ENCODE measurements around the gene MYH15. TPM values are rescaled to one million over a fixed set of nuclear protein-coding genes. Genes with fewer than 3 reads are reported as not detected.

The MYH15 gene
- total and polyA plus RNA-seq, 10 of the 15 experiments (the other 5 are each of a cell fraction or from before 2014, with no cell fraction given) = 0.05 to 0.27 (median 0.09) TPM; not detected in 1

DNA sequence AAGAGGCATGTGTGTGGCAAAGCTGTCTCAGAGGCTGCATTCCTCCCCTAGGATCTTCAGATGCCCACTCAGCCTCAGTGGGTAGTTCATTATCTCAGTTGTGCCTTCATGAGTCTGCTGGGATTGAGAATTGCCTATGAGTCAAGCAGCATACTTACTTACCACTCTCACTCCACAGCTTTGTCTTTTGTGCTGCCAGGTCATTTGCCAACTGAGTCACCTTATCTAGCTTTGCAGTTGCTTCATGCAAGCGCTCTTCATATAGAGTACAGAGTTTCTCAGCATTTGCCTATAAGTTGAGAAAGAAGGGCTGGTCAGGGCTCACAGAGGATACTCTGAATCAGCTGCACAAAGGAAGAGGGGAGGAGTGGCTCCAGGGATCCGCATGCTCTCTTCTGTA lies 89.5 kb downstream of the MYH15 start:
- TF ChIP-seq YBX1 (IDR thresholded peaks at IDR 0.05) = no peak
- no peak for DNase-seq (ENCODE audit: low read depth, low spot score)
- Histone ChIP-seq H2AFZ (ENCODE audit: control insufficient read depth, low read depth, low read length) (no peak overlapping the region), H3K36me3 (ENCODE audit: control insufficient read depth in 2 of 2, insufficient read depth in 2 of 2, low read length in 1 of 2) (no peaks in the 10 kb centered on the region), H3K4me3 (no peak overlapping the region), H3K79me2 (ENCODE audit: control insufficient read depth, insufficient read depth, low read length) (no peaks in the 10 kb centered on the region), H3K9me3 (replicated peaks; ENCODE audit: control insufficient read depth, insufficient read depth, low read length) (no peaks in the 10 kb centered on the region), H3K9ac (ENCODE audit: control insufficient read depth, insufficient read depth, low read length) (no peak overlapping the region), H3K4me2 (ENCODE audit: control insufficient read depth, insufficient read depth) (no peak overlapping the region), H3K4me1 (ENCODE audit: control insufficient read depth, insufficient read depth, low read length) (no peaks in the 10 kb centered on the region), H4K20me1 (ENCODE audit: control insufficient read depth, insufficient read depth) (no peaks in the 10 kb centered on the region), H3K27me3 (replicated peaks in 1 of 2; ENCODE audit: control insufficient read depth in 2 of 2, insufficient read depth in 2 of 2, low read length in 1 of 2) (no peaks in the 10 kb centered on the region), H3K27ac (ENCODE audit: control insufficient read depth, insufficient read depth) (no peak overlapping the region)
- RAD21 ChIA-PET (ENCODE audit: unreplicated experiment) = no interaction called here
- in situ Hi-C loops (cut with MboI) (no loop called here), intact Hi-C loops (cut with micrococcal nuclease; ENCODE audit: unreplicated experiment) (no loop called here)
- WGBS (ENCODE audit: insufficient coverage, insufficient replicate concordance, low lambda C conversion rate, missing lambda C conversion rate) = 100% methylated on average over 2 of the region's 2 CpGs
- ATAC-seq = no peak
- CTCF ChIA-PET = no interaction called here
- BruUV-seq (replicated peaks) = no TSS peak
- SMC1A ChIA-PET (ENCODE audit: uncharacterized antibody, unreplicated experiment) = interaction anchor here (1.0 kb wide), 1 partner anchor 10 kb away, joined by 3 read pairs; no protein-coding TSS in a partner anchor
- no peak for FAIRE-seq
- POLR2A ChIA-PET = no interaction called here

DNA sequence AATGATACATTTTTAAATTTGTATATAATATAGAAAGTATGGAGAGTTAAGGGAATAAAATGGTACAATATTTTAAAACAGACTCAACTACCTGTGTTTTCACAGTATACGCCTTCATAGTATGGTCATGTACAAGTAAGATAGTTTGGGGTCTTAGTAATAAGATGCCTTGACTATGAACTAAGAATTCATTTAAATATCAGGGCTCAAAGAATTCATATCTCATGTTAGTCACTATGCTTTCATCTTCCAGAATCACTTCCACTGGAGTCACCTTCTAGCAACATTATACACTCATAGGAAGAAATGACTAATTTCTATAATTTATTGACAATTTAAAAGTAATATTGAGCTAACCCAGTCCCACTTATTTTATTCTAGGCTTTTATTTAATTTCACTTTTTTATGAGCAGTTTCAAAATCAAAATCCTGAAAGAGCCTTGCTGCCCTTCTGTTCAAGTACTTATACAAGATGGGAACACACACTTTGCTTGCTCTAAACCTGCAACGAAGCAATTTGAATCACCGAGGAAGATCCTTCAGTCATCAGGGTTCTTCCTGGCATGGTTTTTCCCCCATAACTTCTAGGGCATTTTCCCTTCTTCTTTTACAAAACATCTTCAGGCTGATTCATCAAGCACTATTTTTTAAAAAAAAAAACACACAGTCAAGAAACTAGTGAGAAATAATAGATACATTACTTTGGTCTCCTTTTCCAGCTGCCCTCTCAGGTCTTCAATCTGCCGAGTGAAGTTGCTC lies 94.1 kb downstream of the MYH15 start:
- H3K27ac ChIP-seq (ENCODE audit: control insufficient read depth, insufficient read depth) = no peak overlapping the region
- WGBS (ENCODE audit: insufficient coverage, insufficient replicate concordance, low lambda C conversion rate, missing lambda C conversion rate) = 17% methylated on average over 4 of the region's 4 CpGs
- H3K36me3 ChIP-seq (ENCODE audit: control insufficient read depth in 2 of 2, insufficient read depth in 2 of 2, low read length in 1 of 2) = no peaks in the 10 kb centered on the region
- intact Hi-C loops (cut with micrococcal nuclease; ENCODE audit: unreplicated experiment) (no loop called here), in situ Hi-C loops (cut with MboI) (no loop called here)
- H3K4me1 ChIP-seq (ENCODE audit: control insufficient read depth, insufficient read depth, low read length) = no peaks in the 10 kb centered on the region
- no peak overlapping the region for H3K4me2 ChIP-seq (ENCODE audit: control insufficient read depth, insufficient read depth)
- no peaks in the 10 kb centered on the region for H3K79me2 ChIP-seq (ENCODE audit: control insufficient read depth, insufficient read depth, low read length)
- no peak overlapping the region for H3K9ac ChIP-seq (ENCODE audit: control insufficient read depth, insufficient read depth, low read length)
- DNase-seq (ENCODE audit: low read depth, low spot score) (no peak), FAIRE-seq (no peak), ATAC-seq (no peak)
- H3K9me3 ChIP-seq (replicated peaks; ENCODE audit: control insufficient read depth, insufficient read depth, low read length) = no peaks in the 10 kb centered on the region
- no peak overlapping the region for H2AFZ ChIP-seq (ENCODE audit: control insufficient read depth, low read depth, low read length)
- H4K20me1 ChIP-seq (ENCODE audit: control insufficient read depth, insufficient read depth) = no peaks in the 10 kb centered on the region
- ChIA-PET RAD21 (ENCODE audit: unreplicated experiment) (no interaction called here), POLR2A (no interaction called here), CTCF (no interaction called here), SMC1A (ENCODE audit: uncharacterized antibody, unreplicated experiment) (no interaction called here)
- BruUV-seq (replicated peaks) = no TSS peak
- no peaks in the 10 kb centered on the region for H3K27me3 ChIP-seq (replicated peaks in 1 of 2; ENCODE audit: control insufficient read depth in 2 of 2, insufficient read depth in 2 of 2, low read length in 1 of 2)
- no peak overlapping the region for H3K4me3 ChIP-seq
- TF ChIP-seq CHD2 (IDR thresholded peaks at IDR 0.05; ENCODE audit: borderline replicate concordance, low read depth, low read length) = no peak
- TF ChIP-seq ZBTB11 (CRISPR knock-in tag; IDR thresholded peaks at IDR 0.05) = no peak
- TF ChIP-seq NFIC (IDR thresholded peaks at IDR 0.05; ENCODE audit: low read depth, low read length) = no peak
- no peak for TF ChIP-seq RAD21 (IDR thresholded peaks at IDR 0.05; ENCODE audit: insufficient read depth, low read depth, low read length)
- TF ChIP-seq CUX1 (IDR thresholded peaks at IDR 0.05; ENCODE audit: insufficient replicate concordance, low read depth, low read length) = no peak

Data from GM12878 (cell line).